GM12874 (cell line): ENCODE results near the gene DRC7.

ENCODE experiments used
- TF ChIP-seq, protein P1 (sequence below): IDR thresholded peaks from 2 replicates; pipeline ENCODE4 v1.5.1; 2011; ENCODE audit warnings: low read depth, mild to moderate bottlenecking, control low read depth, low read length, moderate library complexity; ENCODE audit not compliant: insufficient read depth

The DRC7 gene

GRCh38 chr16:57739756-57740422, 45.3 kb downstream of the DRC7 start:
- TF ChIP-seq, protein P1, sequence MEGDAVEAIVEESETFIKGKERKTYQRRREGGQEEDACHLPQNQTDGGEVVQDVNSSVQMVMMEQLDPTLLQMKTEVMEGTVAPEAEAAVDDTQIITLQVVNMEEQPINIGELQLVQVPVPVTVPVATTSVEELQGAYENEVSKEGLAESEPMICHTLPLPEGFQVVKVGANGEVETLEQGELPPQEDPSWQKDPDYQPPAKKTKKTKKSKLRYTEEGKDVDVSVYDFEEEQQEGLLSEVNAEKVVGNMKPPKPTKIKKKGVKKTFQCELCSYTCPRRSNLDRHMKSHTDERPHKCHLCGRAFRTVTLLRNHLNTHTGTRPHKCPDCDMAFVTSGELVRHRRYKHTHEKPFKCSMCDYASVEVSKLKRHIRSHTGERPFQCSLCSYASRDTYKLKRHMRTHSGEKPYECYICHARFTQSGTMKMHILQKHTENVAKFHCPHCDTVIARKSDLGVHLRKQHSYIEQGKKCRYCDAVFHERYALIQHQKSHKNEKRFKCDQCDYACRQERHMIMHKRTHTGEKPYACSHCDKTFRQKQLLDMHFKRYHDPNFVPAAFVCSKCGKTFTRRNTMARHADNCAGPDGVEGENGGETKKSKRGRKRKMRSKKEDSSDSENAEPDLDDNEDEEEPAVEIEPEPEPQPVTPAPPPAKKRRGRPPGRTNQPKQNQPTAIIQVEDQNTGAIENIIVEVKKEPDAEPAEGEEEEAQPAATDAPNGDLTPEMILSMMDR, result no peak

- TF ChIP-seq, protein P1, result no peak
Observed at GRCh38 chr16:57740423-57741071, 45.9 kb downstream of the DRC7 start.

- TF ChIP-seq, protein P1, result no peak
Observed at GRCh38 chr16:57741660-57742191, 47.1 kb downstream of the DRC7 start.

DNA sequence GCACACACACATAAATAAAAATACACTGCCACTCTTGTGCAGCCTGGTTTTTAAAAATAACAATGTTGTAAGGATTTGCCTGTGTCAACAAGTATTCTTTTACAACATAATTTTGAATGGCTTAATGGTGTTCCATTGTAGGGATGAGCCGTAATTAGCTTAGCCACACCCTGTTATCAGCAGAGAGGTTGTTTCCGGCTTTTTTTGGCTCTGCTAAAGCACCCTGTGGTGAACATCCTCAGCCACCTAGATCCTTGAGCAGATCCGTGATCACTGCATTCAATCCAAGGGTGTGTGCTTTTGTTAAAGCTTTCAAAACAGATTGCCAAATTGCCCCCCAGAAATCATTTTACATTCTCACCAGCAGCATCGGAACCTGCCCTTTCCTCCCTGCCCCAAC, 47.9 kb downstream of the DRC7 start:
- TF ChIP-seq, protein P1, result no peak

DNA sequence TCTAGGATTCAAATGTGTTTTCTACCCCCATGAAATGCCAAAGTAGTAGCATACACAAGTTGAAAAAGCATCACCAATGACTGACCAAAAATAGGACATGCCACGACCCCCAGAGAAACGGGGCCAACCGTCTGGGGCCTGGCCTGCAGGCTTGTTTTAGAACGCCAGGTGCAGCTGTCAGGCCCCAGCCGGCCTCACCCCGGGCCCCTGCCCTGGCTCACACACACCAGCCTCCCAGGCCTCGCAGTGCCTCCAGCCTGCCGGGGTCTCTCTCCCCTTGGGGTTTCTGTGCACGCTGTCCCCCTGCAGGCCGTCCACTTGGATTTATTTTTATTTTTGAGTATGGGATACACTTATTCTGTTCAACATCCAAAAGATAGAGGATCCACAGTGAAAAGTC, 48.9 kb downstream of the DRC7 start:
- TF ChIP-seq, protein P1, result no peak

DNA sequence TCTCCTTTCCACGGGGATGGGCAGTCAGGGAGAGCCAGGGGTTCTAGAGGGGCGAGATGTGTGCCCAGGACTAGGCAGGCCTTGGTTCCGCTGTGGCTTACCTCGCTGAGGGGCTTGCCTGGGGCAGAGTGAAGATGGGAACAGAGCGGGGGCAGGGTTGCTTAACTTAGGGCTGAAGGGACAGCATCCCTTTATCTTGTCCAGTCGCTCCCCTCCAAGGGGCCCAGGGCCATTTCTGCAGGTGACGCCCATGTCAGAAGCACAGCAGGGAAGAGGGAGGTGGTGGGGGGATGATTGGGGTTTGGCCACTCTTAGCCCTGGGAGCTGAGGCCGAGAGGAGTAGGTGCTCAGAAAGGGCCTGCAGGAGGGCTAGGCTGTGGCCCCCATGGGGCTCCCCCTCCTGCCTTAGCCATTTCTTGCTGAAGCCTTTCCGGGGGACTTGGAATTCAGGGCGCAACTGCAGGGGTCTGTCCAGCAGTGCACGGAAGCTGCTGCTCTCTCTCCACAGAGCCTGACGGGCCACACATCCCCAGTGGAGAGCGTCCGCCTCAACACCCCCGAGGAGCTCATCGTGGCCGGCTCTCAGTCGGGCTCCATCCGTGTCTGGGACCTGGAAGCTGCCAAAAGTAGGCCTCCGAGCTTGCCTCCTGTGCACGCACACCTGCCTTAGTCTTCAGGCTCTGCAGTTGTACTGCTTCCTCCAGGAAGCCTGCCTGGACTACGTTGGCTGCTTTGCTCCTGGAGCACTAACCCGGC, 49.5 kb downstream of the DRC7 start:
- TF ChIP-seq, protein P1, result no peak

DNA sequence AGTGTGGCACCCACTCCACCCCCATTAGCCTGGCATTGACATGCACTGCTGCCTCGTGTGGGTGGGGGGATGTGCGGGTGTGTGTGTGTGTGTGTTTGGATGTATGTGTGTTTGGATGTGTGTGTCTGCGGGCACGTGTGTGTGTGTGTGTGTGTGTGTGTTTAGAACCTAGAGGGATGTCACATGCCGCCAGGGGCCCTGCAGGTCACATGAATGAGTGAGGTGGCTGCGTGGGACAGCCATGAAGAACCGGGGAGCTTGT, 50.0 kb downstream of the DRC7 start:
- TF ChIP-seq, protein P1, result no peak
